ENCODE measurements around the gene AMN. TPM values are rescaled to one million over a fixed set of nuclear protein-coding genes. Genes with fewer than 3 reads are reported as not detected.

Gene AMN
- total RNA-seq, 2 donors from 2014 or later = 2.4 TPM; not detected in 1

- no peak overlapping the region for H3K4me3 ChIP-seq
- DNase-seq (ENCODE audit: low spot score) (no peak), ATAC-seq (ENCODE audit: insufficient number of reproducible peaks, low FRiP score, low read depth) (no peak)
- no peaks in the 10 kb centered on the region for H3K4me1 ChIP-seq (ENCODE audit: control insufficient read depth in 1 of 2, low read depth in 2 of 2)
- no peak for TF ChIP-seq CTCF (IDR thresholded peaks at IDR 0.05)
- H3K9me3 ChIP-seq = no peaks in the 10 kb centered on the region
- H3K36me3 ChIP-seq = peaks cover 64% of the 10 kb centered on the region
- H3K27ac ChIP-seq = no peak overlapping the region
- no peaks in the 10 kb centered on the region for H3K27me3 ChIP-seq (replicated peaks; ENCODE audit: insufficient read depth)
These were observed 55.0 kb downstream of the AMN start for GRCh38 chr14:102977475-102977874.

DNA sequence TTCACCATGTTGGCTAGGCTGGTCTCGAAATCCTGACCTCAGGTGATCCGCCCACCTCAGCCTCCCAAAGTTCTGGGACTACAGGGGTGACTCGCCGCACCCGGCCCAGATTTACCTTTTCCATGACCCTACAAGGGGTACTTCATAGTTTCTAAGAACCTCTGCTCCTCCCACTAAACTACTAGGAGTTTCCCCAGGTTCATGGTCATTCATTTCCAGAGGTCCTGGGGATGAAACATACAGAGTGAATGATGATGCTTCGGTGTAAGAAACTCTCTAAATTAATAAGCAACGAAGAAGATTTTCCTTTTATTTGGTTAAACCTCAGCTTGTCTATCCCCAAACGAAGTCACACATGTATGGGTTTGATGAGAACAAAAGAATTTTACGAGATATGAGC, 56.9 kb downstream of the AMN start:
- Histone ChIP-seq H3K27ac (no peak overlapping the region), H3K4me3 (no peak overlapping the region), H3K4me1 (ENCODE audit: control insufficient read depth in 1 of 2, low read depth in 2 of 2) (no peaks in the 10 kb centered on the region), H3K36me3 (peaks cover 62% of the 10 kb centered on the region), H3K9me3 (no peaks in the 10 kb centered on the region), H3K27me3 (replicated peaks; ENCODE audit: insufficient read depth) (no peaks in the 10 kb centered on the region)
- TF ChIP-seq CTCF (IDR thresholded peaks at IDR 0.05) = no peak
- ATAC-seq (ENCODE audit: insufficient number of reproducible peaks, low FRiP score, low read depth) (no peak), DNase-seq (ENCODE audit: low spot score) (no peak)

DNA sequence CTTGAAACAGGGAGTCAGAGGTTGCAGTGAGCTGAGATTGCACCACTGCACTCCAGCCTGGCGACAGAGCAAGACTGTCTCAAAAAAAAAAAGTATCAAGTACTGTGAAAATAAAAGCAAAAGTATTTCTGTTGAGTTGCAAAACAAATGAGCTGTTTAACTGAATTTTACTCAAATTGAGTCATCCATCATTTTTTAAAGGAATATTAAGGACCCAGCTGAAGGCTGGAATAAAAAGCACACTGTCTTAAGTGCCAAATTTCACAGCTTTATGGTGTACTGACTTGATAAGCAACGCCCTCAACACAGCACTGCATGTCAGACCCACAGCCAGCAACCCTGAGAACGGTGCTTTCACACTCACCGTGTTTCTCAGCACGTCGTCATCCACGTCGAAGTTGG, 57.9 kb downstream of the AMN start:
- Histone ChIP-seq H3K9me3 (no peaks in the 10 kb centered on the region), H3K27ac (no peak overlapping the region), H3K27me3 (replicated peaks; ENCODE audit: insufficient read depth) (no peaks in the 10 kb centered on the region), H3K4me1 (ENCODE audit: control insufficient read depth in 1 of 2, low read depth in 2 of 2) (no peaks in the 10 kb centered on the region), H3K4me3 (no peak overlapping the region), H3K36me3 (peaks cover 60% of the 10 kb centered on the region)
- no peak for ATAC-seq (ENCODE audit: insufficient number of reproducible peaks, low FRiP score, low read depth)
- no peak for DNase-seq (ENCODE audit: low spot score)
- TF ChIP-seq CTCF (IDR thresholded peaks at IDR 0.05) = no peak

Other genes with a start within 250 kb of the AMN start
- gene TRAF3, start 145.2 kb upstream of the AMN start, total RNA-seq = 10 to 100 TPM; 14.5 to 28.7 TPM
- gene CDC42BPB, start 134.9 kb downstream of the AMN start, total RNA-seq = 100 to 1,000 TPM; 121 to 133 TPM
- not detected for gene LBHD2, start 161.5 kb downstream of the AMN start, total RNA-seq
- gene EXOC3L4, start 172.1 kb downstream of the AMN start, total RNA-seq = not detected
- gene TNFAIP2, start 200.8 kb downstream of the AMN start, total RNA-seq = 100 to 1,000 TPM; 135 to 228 TPM